H1 (cell line): ENCODE results near the gene TBC1D20. TPM values are rescaled to one million over a fixed set of nuclear protein-coding genes. Genes with fewer than 3 reads are reported as not detected.

Source experiments
- CTCF ChIA-PET: fragments of 300-600 bp; sonication (Branson Sonifier 250); formaldehyde crosslinking; loops from one replicate; lab custom pipeline; 2021; ENCODE audit not compliant: partially characterized antibody; lab: Charles Lee
- POLR2A ChIA-PET: fragments of 300-600 bp; sonication (Branson Sonifier 250); formaldehyde crosslinking; loops from one replicate; lab custom pipeline; 2021; ENCODE audit warnings: inconsistent platforms; ENCODE audit not compliant: partially characterized antibody; lab: Charles Lee
- DNase-seq, 2 experiments: peaks; one replicate each; pipeline versions ENCODE4 v3.0.0 to v3.0.0-alpha.2; 2010 to 2022; ENCODE audit warnings: low spot score in 2 of 2, low read depth in 1 of 2, mixed read lengths in 1 of 2
- FAIRE-seq: peaks from 2 replicates; lab custom pipeline; 2011; peaks lifted over from hg19 to GRCh38; lab: Jason Lieb, UNC
- H2AFZ ChIP-seq: 2 replicates; pipeline ENCODE4 v1.8.1; 2012; ENCODE audit warnings: low read length, inconsistent platforms
- H2AK5ac ChIP-seq: 2 replicates; pipeline ENCODE4 v1.6.1; 2013; ENCODE audit warnings: low read depth, low read length
- H2BK120ac ChIP-seq: replicated peaks from 2 replicates; pipeline ENCODE3; 2013; ENCODE audit warnings: low read depth, low read length, inconsistent platforms
- H2BK12ac ChIP-seq: 2 replicates; pipeline ENCODE4 v1.6.1; 2013; ENCODE audit warnings: low read depth, low read length
- H2BK15ac ChIP-seq: 2 replicates; pipeline ENCODE4 v1.6.1; 2013; ENCODE audit warnings: low read length
- H2BK20ac ChIP-seq: 2 replicates; pipeline ENCODE4 v1.6.1; 2013; ENCODE audit warnings: low read length
- H2BK5ac ChIP-seq: 2 replicates; pipeline ENCODE4 v1.6.1; 2013; ENCODE audit warnings: low read depth, low read length
- H3K14ac ChIP-seq: 2 replicates; pipeline ENCODE4 v1.6.1; 2013; ENCODE audit warnings: inconsistent platforms; ENCODE audit not compliant: insufficient read length
- H3K18ac ChIP-seq: 2 replicates; pipeline ENCODE4 v1.6.1; 2013; ENCODE audit warnings: low read length; ENCODE audit errors: extremely low read depth
- H3K23ac ChIP-seq: 2 replicates; pipeline ENCODE4 v1.6.1; 2013; ENCODE audit warnings: inconsistent platforms; ENCODE audit not compliant: insufficient read length
- H3K23me2 ChIP-seq: 2 replicates; pipeline ENCODE4 v1.6.1; 2013; ENCODE audit warnings: low read depth, low read length
- H3K27ac ChIP-seq: 2 replicates; pipeline ENCODE4 v1.6.1; 2011; ENCODE audit warnings: low read depth, low read length, inconsistent platforms
- H3K27me3 ChIP-seq, 4 experiments: replicated peaks in 1 of 4; 1 replicate in 1 of 4; 2 replicates in 3 of 4; pipeline versions ENCODE4 v1.6.1 to v1.8.1; 2011 to 2013; ENCODE audit warnings: low read length in 3 of 4, mild to moderate bottlenecking in 3 of 4, inconsistent platforms in 2 of 4, mixed read lengths in 2 of 4, moderate library complexity in 1 of 4; ENCODE audit not compliant: control insufficient read depth in 3 of 4, insufficient read depth in 3 of 4; ENCODE audit errors: extremely low read depth in 1 of 4
- H3K36me3 ChIP-seq, 4 experiments: 2 replicates each; pipeline versions ENCODE4 v1.6.1 to v1.8.1; 2011 to 2013; ENCODE audit warnings: mild to moderate bottlenecking in 4 of 4, low read length in 3 of 4, moderate library complexity in 2 of 4, control low read depth in 1 of 4, inconsistent platforms in 1 of 4; ENCODE audit not compliant: insufficient read depth in 4 of 4, control insufficient read depth in 2 of 4
- H3K4ac ChIP-seq: replicated peaks from 2 replicates; pipeline ENCODE3; 2013; ENCODE audit warnings: low read length, low read depth, mixed read lengths, inconsistent platforms; ENCODE audit not compliant: insufficient read length
- H3K4me1 ChIP-seq, 4 experiments: replicated peaks in 1 of 4; 1 replicate in 1 of 4; 2 replicates in 3 of 4; pipeline versions ENCODE4 v1.6.1 to v1.8.1; 2011 to 2013; ENCODE audit warnings: low read length in 3 of 4, inconsistent platforms in 2 of 4, mixed read lengths in 1 of 4; ENCODE audit not compliant: insufficient read depth in 4 of 4, control insufficient read depth in 3 of 4
- H3K4me2 ChIP-seq, 2 experiments: 2 replicates each; pipeline versions ENCODE4 v1.6.1 to v1.8.1; 2011 to 2013; ENCODE audit warnings: low read depth in 2 of 2, low read length in 2 of 2, control low read depth in 1 of 2, inconsistent platforms in 1 of 2, mild to moderate bottlenecking in 1 of 2; ENCODE audit not compliant: insufficient read depth in 1 of 2
- H3K4me3 ChIP-seq, 4 experiments: fragments of 200-600, 300-600 bp in 1 of 4; sonication (generic), shearing (Covaris generic), sonication (Bioruptor Twin) in 1 of 4; 2 replicates each; pipeline versions ENCODE4 v1.5.1 to v1.8.1; 2011 to 2016; ENCODE audit warnings: low read length in 4 of 4, low read depth in 3 of 4, control low read depth in 2 of 4, inconsistent platforms in 2 of 4, mild to moderate bottlenecking in 2 of 4, mixed read lengths in 1 of 4, moderate library complexity in 1 of 4; ENCODE audit not compliant: insufficient read depth in 2 of 4; ENCODE audit errors: extremely low read depth in 1 of 4
- H3K56ac ChIP-seq: replicated peaks from 2 replicates; pipeline ENCODE3; 2013; ENCODE audit warnings: low read depth, mild to moderate bottlenecking, mixed read lengths, low read length, inconsistent platforms; ENCODE audit not compliant: insufficient read length
- H3K79me1 ChIP-seq: 2 replicates; pipeline ENCODE4 v1.6.1; 2013; ENCODE audit warnings: low read depth, low read length, control low read depth
- H3K79me2 ChIP-seq, 2 experiments: 2 replicates each; pipeline versions ENCODE4 v1.6.1 to v1.8.1; 2012 to 2013; ENCODE audit warnings: low read length in 2 of 2, mild to moderate bottlenecking in 2 of 2, inconsistent platforms in 1 of 2; ENCODE audit not compliant: insufficient read depth in 2 of 2, control insufficient read depth in 1 of 2
- H3K9ac ChIP-seq, 4 experiments: replicated peaks in 1 of 4; 1 replicate in 1 of 4; 2 replicates in 3 of 4; pipeline versions ENCODE4 v1.6.1 to v1.8.1; 2011 to 2013; ENCODE audit warnings: low read depth in 3 of 4, low read length in 3 of 4, control low read depth in 2 of 4, mild to moderate bottlenecking in 2 of 4, moderate library complexity in 2 of 4, inconsistent platforms in 1 of 4; ENCODE audit errors: extremely low read depth in 1 of 4
- H3K9me3 ChIP-seq, 2 experiments: 2 replicates each; pipeline versions ENCODE4 v1.6.1 to v1.8.1; 2012 to 2013; ENCODE audit warnings: mild to moderate bottlenecking in 2 of 2, moderate library complexity in 2 of 2, control low read depth in 1 of 2, inconsistent platforms in 1 of 2, low read depth in 1 of 2, low read length in 1 of 2, mixed read lengths in 1 of 2; ENCODE audit not compliant: insufficient read depth in 2 of 2
- H4K20me1 ChIP-seq, 2 experiments: replicated peaks in 1 of 2; 2 replicates each; pipeline versions ENCODE3 to v1.8.1; 2011 to 2013; ENCODE audit warnings: inconsistent platforms in 2 of 2, low read length in 2 of 2, mild to moderate bottlenecking in 1 of 2; ENCODE audit not compliant: insufficient read depth in 2 of 2, control insufficient read depth in 1 of 2
- H4K5ac ChIP-seq: 2 replicates; pipeline ENCODE4 v1.6.1; 2013; ENCODE audit warnings: low read length, low read depth, mixed read lengths, inconsistent platforms; ENCODE audit not compliant: insufficient read length
- H4K8ac ChIP-seq: 2 replicates; pipeline ENCODE4 v1.8.0; 2013; ENCODE audit warnings: mild to moderate bottlenecking, moderate library complexity, low read length, inconsistent platforms; ENCODE audit not compliant: insufficient read depth; ENCODE audit errors: extremely low read depth
- H4K91ac ChIP-seq: replicated peaks from 2 replicates; pipeline ENCODE3; 2013; ENCODE audit warnings: low read length, mixed read lengths, inconsistent platforms; ENCODE audit not compliant: insufficient read length
- CHD1 ChIP-seq: IDR thresholded peaks from 2 replicates; pipeline ENCODE4 v1.6.1; 2012; ENCODE audit warnings: low read depth, low read length, improper control_type of control experiment
- TBP ChIP-seq: IDR thresholded peaks from 2 replicates; pipeline ENCODE4 v1.6.1; 2011; ENCODE audit warnings: low read depth, low read length, improper control_type of control experiment
- WGBS, 2 experiments: shearing (Covaris generic) in 1 of 2; methylation state at CpG; one replicate each; pipeline versions ENCODE4 v1.1.6 to v1.1.7; 2013 to 2015; ENCODE audit warnings: low lambda C conversion rate in 2 of 2, mixed read lengths in 2 of 2, inconsistent platforms in 1 of 2, low coverage in 1 of 2, missing lambda C conversion rate in 1 of 2; ENCODE audit not compliant: insufficient replicate concordance in 2 of 2, insufficient coverage in 1 of 2, insufficient read length in 1 of 2; ENCODE audit errors: extremely low coverage in 1 of 2, missing lambda C conversion rate in 1 of 2; 5-methylcytosine and 5-hydroxymethylcytosine counted together
- polyA plus RNA-seq, 7 experiments: library from polyadenylated mRNA; depleted of rRNA in 3 of 7; stranded (reverse) in 5 of 7; unstranded in 2 of 7; fragments of >200 nt in 5 of 7; fragments of 200-250 nt in 2 of 7; gene quantifications; 1 replicate in 5 of 7; 2 replicates in 1 of 7; 4 replicates in 1 of 7; pipeline versions ENCODE4 v1.2.1 to v1.2.3, GENCODE V29; 2011 to 2013; ENCODE audit warnings: missing spikeins in 2 of 7, mixed read lengths in 2 of 7
- total RNA-seq: library from RNA; stranded (reverse); fragmentation: NEBNext Ultra II Directional; extraction: Animal tissue kit (Norgen Biotek cat#: 25700); gene quantifications from 2 replicates; pipeline ENCODE4 v1.2.1, GENCODE V29; 2021

The TBC1D20 gene
- total and polyA plus RNA-seq, 2 of the 8 experiments (the other 6 are each of a cell fraction or from before 2014, with no cell fraction given), result 14.5 to 17.1 TPM

- H2BK12ac ChIP-seq, result no peak overlapping the region
- H4K20me1 ChIP-seq, result peaks cover 0 to 3% of the 10 kb centered on the region in 2 experiments
- H3K27me3 ChIP-seq, result no peaks in the 10 kb centered on the region
- peaks cover 0 to 5% of the 10 kb centered on the region in 2 experiments; a peak in 3 of 4 replicates for H3K9me3 ChIP-seq
- peaks cover 4 to 10% (median 7%) of the 10 kb centered on the region in 4 experiments; a peak in 6 of 7 replicates for H3K4me1 ChIP-seq
- TF ChIP-seq CHD1, result no peak
- TF ChIP-seq TBP, result no peak
- no peak overlapping the region for H2BK20ac ChIP-seq
- no peak overlapping the region for H2AK5ac ChIP-seq
- no peak overlapping the region for H4K8ac ChIP-seq
- H4K91ac ChIP-seq, result no peak overlapping the region
- H3K4ac ChIP-seq, result no peak overlapping the region
- H3K79me2 ChIP-seq, result peaks cover 0 to under 1% of the 10 kb centered on the region in 2 experiments; a peak in 1 of 4 replicates
- ChIA-PET CTCF (interaction anchor here (0.7 kb wide), 1 partner anchor 48 kb away, joined by 3 read pairs; no protein-coding TSS in a partner anchor), POLR2A (interaction anchor here (1.0 to 11.8 kb wide), 4 partner anchors 19 to 80 kb away, joined by 3 to 263 read pairs (median 3); partner anchors contain the start of gene TRIB3)
- H3K79me1 ChIP-seq, result peaks cover 2% of the 10 kb centered on the region; the same call in 1 of the 2 replicates
- no peaks in the 10 kb centered on the region for H3K36me3 ChIP-seq
- DNase-seq, result no peak
- H3K23me2 ChIP-seq, result peaks cover 6% of the 10 kb centered on the region
- H2BK5ac ChIP-seq, result no peak overlapping the region
- WGBS, 2 experiments, result 90% methylated on average over 3 of the region's 3 CpGs; no CpG with 5 or more reads in 1 of the 2 experiments
- H3K9ac ChIP-seq, result no peak overlapping the region
- H4K5ac ChIP-seq, result no peak overlapping the region
- no peak for FAIRE-seq
- no peak overlapping the region for H2AFZ ChIP-seq
- no peak overlapping the region for H3K56ac ChIP-seq
- no peak overlapping the region for H3K14ac ChIP-seq
- H2BK120ac ChIP-seq, result no peak overlapping the region
- no peak overlapping the region for H3K4me3 ChIP-seq
- no peak overlapping the region for H3K23ac ChIP-seq
- H3K4me2 ChIP-seq, result no peak overlapping the region
- H3K27ac ChIP-seq, result no peak overlapping the region
- H2BK15ac ChIP-seq, result no peak overlapping the region
- no peak overlapping the region for H3K18ac ChIP-seq
Measured at GRCh38 chr20:403582-403957, 58.8 kb downstream of the TBC1D20 start.
